HG03575 (cell line): ENCODE results near the gene RAPGEF4.
"Not testable (repeated sequence)": the region's sequence is repeated elsewhere in the genome, so short reads cannot be mapped to it uniquely, and the experiment has no call there.

Source experiments
- ATAC-seq: cut with Tn5 transposase; IDR thresholded peaks from one replicate; pipeline ENCODE4 v1.9.1; 2021; ENCODE audit not compliant: unreplicated experiment, insufficient number of reproducible peaks, low FRiP score; ENCODE audit errors: extremely low read depth

The RAPGEF4 gene

DNA sequence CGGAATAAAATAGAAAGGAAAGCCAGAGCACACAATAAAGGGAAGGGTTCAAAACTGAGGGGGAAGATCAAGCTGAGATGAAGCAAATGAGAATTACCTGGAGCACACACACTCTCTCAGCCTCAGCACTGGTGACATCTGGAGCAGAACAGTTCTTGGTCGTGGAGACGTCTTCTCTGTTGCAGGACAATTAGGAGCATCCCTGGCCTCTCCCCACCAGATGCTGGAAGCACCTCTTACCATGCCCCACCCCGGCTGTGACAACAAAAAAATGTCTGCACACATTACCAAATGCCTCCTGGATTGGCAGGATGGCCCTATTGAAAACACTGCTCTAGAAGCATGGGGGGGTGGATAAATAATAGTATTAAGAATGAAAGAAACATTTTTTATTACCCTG is 296.4 kb downstream of the RAPGEF4 start:
- no peak for ATAC-seq

DNA sequence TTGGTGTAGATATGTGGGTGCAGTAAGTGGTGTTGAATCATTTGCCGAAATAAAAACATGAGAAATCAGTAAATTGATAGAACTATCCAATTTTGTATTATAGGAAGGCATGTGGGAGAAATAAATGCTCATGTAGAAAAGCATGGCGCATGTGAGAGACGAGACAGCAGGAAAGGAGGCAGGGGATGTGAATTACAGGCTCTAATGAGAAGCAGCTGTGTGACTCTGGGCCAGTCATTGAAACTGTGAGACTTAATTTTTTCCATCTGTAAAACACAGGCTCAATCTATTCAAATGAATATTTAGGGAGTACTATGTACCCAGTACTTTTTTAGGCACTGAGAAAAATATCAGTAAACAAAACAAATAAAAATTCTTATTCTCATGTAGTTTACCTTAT is 297.4 kb downstream of the RAPGEF4 start:
- no peak for ATAC-seq

DNA sequence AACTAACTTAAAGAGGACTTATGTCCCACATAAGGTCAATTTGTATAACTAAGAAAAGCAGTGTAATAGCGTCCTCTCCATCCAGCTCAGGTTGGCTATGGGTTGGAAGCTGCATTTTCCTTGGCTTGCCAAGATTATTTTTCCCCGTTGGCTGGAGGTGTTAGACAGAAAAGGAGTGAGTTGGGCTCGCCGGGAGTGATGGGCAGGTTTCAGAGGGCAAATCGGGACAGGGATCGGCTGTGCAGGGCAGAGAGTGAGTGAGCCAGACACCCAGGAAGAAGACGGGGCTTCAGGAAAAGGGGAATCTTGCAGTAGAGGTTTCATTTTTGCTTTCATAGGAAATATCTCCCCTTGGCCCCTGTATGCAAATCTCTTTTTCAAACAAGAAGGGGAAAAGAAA is 298.5 kb downstream of the RAPGEF4 start:
- ATAC-seq: no peak

DNA sequence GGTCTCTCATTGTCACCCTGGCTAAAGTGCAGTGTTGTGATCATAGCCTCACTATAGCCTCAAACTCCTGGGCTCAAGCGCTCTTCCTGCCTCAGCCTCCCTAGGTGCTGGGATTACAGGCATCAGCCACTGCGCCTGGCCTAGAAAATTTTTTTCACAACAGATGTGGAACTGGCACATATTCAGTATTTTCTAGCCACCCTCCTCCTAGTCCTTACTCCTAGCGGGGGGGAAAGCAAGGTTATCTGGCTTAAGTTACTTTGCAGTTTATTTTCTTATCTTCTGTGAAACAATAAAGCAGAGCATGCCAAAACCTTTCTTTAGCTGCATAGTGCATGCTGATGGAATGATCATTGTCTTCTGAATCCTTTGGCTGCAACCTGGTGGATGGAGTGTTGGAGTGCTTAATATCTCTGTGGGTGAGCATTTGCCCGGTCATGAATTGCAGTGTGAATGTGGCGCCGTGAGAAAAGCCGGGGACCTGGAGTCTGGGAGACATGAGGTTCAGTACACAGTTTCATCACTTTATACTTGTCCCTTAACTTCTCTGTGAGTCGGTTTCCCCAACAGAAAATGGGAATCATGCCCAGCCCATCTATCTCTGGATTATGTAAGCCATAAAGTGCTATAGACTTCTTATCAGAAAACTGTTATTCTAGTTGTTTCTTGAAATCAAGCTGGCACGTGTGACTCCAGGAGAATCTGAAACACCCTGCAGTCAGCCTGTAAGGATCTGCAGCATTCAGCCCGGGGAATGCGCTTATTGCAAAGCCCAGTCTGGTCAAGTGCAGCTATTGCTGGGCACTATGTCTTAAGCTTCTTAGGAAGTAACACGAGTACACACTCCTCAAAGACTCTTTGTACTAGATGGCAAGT is 301.8 kb downstream of the RAPGEF4 start:
- no peak for ATAC-seq

DNA sequence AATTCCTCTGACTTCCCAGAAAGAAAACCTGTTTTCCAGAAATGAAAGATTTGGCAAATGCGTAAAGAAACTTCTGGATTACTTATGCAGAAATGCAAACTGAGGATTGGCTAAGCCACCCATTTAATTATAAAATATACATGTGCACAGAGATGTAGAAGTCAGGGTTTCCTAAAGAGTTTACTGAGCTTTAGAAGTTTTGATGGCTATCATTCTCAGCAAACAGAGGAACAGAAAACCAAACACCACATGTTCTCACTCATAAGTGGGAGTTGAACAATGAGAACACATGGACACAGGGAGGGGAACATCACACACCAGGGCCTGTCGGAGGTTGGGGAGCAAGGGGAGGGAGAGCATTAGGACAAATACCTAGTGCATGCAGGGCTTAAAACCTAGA is 302.6 kb downstream of the RAPGEF4 start:
- ATAC-seq: not testable (repeated sequence)

DNA sequence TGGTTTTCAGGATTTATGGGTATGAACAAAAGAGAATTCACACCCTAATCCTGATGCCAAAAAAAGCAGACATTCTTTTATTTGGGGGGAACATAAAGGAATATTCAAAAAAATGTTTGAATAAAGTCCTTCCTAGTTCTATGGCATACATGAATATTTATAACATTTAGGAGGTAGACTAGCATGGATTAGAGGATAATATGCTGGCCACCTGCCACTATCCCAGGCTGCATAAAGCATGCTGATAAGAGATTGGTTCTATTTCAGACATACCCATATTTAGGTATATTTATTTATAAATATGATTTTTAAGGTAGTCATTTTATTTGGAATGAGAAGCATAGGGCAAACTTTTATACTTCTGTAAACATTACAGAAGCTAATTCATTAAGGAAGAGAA is 305.1 kb downstream of the RAPGEF4 start:
- no peak for ATAC-seq

DNA sequence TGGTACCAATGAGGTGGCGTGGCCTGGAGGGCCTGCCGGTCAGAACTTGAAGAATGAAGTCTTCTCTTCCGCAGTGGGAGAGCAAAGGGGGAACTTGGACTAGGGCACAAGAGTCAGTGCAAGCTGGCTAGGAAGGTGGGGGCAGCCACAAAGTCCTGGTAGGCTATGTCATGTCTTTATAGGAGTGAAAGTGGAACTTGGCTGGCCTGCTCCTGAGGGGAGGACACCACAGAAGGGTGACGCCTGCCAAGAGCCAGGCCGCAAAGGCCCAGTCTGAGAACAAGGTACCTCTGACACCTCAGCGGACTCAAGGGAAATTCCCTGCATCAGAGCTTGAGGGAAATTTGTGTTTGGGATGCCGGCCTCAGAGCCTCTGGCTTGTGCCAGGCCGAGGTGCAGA is 307.8 kb downstream of the RAPGEF4 start:
- no peak for ATAC-seq

DNA sequence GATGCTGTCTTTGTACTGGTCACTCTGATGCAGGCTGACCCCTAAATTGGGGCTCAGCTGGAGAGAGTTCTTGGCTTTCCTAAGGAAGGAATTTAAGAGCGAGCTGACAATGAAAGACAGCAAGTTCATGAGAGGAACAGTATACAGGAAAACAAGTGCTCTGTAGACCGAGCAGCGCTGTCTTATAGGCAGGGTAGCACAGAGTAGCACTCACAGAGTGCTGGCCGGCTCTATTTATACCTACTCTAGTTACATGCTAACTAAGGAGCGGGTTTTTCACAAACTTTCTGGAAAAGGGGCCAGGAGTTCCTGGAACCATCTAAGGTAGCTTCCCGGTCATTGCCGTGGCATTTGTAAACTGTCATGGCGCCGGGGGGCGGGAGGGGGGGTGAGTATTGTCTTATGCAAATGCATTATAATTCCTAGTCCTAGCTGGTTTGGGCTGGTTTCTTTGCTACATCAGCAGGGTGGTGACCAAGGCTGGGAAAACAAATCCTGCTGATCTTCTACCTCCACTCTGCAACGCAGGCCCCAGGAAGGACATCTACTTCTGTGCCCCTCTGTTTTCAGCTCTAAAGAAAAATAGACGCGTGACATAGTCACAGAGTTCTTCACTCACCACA is 308.4 kb downstream of the RAPGEF4 start:
- ATAC-seq: no peak

DNA sequence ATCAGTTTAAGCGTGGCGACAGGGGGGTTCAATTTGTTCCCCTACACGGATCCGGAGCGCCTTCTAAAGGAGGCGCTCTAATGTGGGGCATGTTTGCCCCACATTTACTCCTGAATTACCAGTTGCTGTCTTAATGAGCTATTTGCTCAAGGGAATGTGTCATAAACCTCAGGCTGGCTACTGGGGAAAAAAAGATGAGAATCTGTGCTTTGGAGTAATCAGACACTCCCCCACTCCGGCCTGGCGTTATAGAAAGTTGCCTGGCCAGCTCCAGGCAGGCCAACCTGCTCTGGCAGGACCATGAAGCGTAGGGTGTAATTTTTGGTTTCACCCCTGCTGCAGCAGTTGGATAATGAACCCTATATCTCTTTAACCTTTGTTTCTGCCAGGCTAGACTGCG is 309.0 kb downstream of the RAPGEF4 start:
- no peak for ATAC-seq

DNA sequence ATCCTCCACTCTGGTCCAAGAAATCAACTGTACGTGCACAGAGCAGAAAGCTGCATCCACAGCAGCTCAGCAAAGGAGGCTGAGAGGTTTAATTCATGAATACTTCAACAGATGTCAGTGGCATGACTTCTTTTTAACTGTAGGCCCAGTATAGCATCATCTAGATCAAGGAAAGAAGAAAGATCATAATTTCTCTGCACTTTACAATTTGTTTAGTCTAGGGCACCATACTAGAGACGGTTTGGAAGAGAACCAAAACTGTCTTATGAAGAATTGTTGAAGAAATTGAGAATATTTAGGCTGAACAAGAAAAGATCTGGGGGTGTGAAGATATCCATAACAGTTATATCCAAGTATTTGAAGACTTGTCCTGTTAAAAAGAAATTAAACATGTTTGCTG is 309.5 kb downstream of the RAPGEF4 start:
- ATAC-seq: no peak

DNA sequence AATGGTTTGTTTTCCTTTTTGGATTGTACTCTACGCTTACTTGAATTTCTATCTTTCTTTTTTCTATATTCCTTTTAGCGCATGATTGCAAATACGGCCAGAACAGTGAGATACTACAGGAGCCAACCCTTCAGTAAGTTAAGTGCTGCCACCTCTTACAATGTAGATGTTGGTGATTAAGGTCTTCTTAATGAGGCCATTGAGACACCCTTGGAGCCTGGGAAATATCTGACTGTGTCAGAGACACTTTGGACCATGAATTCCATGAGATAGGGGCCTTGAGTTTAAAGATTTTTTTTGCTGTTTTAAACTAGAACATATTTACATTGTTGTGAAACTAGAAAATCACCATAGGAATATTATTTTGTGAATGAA is 312.9 kb downstream of the RAPGEF4 start:
- no peak for ATAC-seq

DNA sequence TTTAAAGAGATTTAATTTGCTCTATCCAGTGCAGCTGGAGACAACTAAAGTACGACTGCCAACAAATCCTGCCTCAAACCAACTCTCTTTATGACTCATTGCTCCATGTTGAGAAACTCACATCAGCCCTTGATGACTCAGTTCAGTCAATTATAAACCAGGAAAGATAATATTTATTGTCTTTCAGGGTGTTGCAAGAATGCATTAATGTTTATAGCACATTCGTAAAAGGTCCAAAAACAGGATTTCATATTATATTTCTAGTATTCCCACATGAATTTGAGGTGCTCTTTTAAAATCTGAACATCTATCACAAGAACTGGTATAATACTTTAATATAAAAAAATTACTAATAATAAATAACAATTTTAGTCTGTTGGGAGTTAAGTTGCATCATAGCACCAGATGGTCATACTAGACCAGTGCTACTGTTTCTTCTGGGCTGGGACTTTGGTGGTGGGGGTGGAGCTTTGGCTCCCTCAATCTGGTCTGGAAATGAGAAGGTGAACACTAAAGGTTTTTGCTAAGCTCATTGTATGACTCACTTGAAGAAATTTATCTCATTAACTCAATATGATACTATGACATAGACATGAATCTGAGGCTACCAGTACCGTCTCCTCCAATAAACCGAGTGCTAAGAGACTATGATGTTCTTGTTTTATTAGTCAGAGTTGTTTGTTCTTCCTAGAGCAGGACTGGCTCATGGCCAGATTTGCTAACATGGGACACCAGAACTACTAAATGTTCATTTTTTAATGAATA is 313.4 kb downstream of the RAPGEF4 start:
- peak; percentile 65 for ATAC-seq

DNA sequence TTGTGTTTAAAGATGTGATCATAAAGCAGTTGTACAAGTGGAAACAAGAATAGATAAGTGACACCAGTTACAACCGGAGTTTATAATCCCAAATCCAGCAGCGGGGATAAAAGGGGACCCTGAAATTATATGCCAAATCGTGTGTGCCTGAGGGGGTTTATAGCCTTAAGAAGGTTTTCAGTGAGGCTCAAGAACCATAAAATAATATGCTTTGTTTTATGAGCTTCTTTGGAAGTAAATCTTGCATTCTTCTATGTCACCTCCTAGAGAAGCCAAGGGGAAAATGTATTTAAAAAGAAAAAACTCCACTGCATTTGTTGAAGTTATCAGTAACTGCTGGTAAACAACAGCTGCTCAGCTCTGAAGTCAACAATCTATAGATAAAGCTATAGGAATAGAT is 314.2 kb downstream of the RAPGEF4 start:
- ATAC-seq: no peak

DNA sequence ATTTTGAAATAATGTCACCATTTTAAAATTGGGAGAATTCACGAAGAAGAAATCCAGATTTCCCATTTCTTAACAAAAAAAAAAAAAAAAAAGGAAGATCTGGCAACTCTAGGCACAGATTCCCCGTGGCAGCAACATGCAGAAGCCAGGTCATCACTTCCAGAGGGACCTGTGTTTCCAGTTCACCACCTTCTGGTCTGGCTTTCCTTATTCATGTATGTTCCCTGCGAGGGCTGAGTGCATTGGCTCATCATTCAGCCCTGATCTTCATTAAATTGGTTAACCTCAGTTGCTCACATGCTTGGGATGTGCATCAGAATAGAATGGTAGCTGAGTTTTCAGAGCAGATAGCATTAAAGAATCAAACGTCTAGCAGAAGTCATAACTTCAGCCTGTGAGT is 315.0 kb downstream of the RAPGEF4 start:
- no peak for ATAC-seq

DNA sequence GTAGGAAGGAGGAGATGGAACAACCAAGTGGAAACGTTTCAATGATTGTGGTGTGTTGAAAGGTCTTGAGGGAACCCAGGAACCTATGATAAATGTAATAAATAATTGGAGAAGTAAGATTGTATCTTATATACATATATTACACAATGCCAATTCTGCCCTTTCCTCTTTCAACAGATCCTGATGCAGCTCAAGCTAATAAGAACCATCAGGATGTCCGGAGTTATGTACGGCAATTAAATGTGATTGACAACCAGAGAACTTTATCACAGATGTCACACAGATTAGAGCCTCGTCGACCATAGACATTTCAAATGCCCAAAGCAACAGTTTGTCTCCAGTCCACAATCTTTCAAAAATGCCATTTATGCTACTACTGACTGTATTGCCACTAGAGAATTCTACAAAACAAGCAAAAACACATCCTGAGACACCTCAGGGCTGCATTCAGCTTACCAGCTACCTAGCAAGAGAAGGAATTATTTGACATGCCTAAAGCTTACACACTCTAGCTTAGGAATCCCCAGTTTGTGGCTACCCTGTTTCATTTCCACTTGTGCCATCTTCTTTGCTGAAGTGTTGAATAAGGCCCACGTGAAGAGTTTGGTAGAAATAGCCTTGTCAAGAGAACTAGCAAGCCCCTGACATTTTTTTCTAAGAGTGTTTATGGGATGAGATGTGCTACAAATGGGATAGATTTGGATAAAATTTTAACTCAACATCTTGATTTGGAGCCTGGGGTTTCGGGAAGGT is 316.0 kb downstream of the RAPGEF4 start:
- ATAC-seq: no peak

DNA sequence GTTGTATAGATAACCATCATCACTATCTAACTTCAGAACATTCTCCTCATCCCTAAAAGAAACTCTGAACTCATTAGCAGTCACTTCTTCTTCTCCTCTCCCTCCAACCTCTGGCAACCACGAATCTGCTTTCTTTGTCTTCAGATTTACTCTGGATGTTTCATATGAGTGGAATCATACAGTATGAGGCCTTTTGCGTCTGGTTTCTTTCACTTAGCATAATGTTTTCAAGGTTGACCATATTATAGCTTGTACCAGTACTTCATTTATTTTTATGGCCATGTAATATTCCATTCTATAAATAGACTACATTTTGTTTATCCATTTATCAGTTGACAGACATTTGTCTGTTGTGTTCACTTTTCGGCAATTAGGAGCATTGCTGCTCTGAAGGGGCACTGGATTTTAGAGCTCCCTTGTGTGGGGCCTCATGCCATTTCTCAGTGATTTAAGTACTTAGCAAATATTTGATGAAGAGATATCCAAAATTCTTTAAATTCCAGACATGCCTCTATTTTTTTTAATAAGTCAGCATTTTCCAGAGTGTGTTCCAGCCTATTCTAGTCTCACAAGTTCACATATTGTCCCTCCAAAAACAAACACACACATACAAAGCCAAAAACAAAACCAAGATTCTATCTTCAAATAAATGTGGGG is 317.5 kb downstream of the RAPGEF4 start:
- no peak for ATAC-seq

DNA sequence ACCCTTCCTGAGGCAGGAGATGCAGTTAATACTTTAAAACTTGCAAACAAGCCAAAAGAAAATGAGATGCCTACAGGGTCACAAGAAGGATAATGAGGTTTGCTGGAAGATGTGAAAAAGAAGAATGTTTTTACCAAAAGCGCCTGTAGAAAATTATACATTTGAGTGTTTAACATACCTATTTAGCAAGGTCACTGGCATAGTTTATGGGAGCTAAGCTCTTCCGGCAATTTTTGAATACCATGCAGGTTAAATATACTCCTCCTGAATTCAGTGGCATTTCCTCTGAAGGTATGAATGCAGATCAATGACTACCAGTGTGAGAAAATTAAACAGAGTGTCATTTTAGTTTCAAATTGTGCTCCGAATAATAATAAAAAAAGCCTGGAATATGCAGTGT is 318.8 kb downstream of the RAPGEF4 start:
- ATAC-seq: no peak

DNA sequence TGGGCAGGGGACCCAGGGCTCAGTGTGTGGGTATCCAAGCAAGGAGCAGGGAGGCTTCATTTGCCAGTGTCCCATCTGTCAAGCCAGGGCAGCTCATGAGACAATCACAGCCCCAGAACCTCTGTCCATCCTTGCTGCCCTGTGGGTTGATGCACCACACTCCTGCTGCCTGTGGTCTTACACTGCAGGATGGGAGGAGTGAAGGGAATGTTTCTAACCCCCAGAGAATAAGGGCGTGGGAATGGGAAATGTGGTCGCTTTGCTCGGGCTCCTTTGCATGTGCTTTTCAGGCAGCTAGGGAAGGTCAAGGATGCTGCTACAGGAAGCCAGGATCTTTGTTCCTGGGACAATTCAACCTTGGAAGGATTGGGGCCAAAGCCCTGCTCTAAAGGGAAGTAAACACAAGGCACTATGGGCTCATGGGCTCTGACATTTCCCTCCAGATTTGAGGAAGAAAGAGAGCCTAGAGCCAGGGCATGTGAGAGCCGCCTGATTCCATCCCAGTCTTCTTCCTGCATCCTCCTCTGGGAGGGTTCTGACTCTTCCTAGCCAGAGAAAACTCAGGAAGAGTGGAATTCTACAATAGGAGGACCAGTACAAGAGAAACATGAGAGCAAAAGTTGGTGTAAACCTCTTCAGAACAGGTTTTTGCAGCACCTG is 321.2 kb downstream of the RAPGEF4 start:
- no peak for ATAC-seq
